GM19351 (cell line): ENCODE results near the gene PTPRR.
A peak's percentile ranks its signal among the peaks of the same experiment; 100 is the strongest.
"Not testable (repeated sequence)": the region's sequence is repeated elsewhere in the genome, so short reads cannot be mapped to it uniquely, and the experiment has no call there.

Experiments used
- ATAC-seq: cut with Tn5 transposase; IDR thresholded peaks from one replicate; pipeline ENCODE4 v1.9.1; 2021; ENCODE audit warnings: mild to moderate bottlenecking, moderate library complexity; ENCODE audit not compliant: unreplicated experiment

PTPRR gene

DNA sequence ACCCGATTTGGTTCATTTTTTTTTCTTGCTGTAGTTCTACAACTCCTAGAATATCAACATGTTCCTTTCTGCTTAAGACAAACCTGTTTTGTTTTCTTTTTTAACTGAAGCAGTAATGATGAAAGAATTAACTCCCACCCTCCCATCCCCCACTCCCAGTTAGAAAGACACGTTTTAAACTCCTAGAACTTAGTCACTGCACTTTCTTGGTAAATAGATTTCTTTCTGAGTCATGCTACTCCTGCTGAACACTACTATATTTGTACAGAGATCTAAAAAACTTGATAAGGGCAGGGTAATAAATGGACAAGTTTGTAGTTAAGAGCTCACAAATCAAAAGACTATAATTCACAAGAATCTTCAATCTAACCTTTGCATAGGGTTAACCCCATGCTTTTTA is 164.4 kb downstream of the PTPRR start:
- no peak for ATAC-seq

- no peak for ATAC-seq
Observed at GRCh38 chr12:70754330-70754741, 166.2 kb downstream of the PTPRR start.

- no peak for ATAC-seq
Observed at GRCh38 chr12:70752327-70752726, 168.2 kb downstream of the PTPRR start.

- no peak for ATAC-seq
Observed at GRCh38 chr12:70749931-70750330, 170.6 kb downstream of the PTPRR start.

DNA sequence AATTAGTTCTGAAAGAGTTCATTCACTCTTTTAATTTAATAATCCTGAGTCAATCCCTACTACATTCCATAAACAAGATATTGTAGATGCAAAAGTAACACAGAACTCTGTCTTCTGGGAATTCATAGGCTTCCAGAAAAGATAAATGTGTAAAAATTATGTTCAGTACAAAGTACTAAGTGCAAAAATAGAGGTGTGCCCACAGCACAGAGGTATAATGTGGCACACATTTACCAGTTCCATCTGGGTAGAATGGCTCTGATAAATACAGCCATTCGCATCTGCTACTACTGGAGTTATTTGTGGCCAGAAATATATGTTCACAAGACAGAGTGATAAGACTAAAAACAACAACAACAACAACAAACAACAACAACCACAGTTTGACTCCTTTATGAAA is 171.7 kb downstream of the PTPRR start:
- ATAC-seq, result no peak

- ATAC-seq, result no peak
Observed at GRCh38 chr12:70747445-70748260, 172.9 kb downstream of the PTPRR start.

DNA sequence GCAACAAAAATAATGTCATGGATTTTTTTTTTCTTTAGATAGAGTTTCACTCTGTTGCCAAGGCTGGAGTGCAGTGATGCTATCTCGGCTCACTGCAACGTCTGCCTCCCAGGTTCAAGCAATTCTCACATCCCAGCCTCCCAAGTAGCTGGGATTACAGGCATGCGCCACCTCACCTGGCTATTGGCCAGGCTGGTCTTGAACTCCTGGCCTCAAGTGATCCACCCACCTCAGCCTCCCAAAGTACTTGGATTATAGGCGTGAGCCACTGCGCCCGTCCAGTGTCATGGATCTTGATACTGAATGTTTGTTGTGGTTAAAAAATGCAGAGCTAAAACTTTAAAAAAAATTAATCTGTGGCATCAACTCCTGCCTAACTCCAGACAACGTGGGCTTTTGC is 175.5 kb downstream of the PTPRR start:
- ATAC-seq, result no peak

GRCh38 chr12:70744178-70744577 is 176.4 kb downstream of the PTPRR start:
- no peak for ATAC-seq

GRCh38 chr12:70741256-70741655 is 179.3 kb downstream of the PTPRR start:
- no peak for ATAC-seq

- no peak for ATAC-seq
Observed at GRCh38 chr12:70739756-70740155, 180.8 kb downstream of the PTPRR start.

GRCh38 chr12:70736351-70737133 is 184.0 kb downstream of the PTPRR start:
- no peak for ATAC-seq

DNA sequence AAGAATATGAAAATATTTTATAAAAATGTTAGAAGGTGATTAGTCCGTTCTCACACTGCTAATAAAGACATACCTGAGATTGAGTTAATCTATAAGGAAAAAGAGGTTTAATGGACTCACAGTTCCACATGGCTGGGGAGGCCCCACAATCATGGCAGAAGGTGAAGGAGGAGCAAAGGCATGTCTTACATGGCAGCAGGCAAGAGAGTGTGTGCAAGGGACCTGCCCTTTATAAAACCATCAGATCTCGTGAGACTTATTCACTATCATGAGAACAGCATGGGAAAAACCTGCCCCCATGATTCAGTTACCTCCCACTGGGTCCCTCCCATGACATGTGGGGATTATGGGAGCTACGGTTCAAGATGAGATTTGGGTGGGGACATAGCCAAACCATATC is 185.3 kb downstream of the PTPRR start:
- ATAC-seq, result not testable (repeated sequence)

DNA sequence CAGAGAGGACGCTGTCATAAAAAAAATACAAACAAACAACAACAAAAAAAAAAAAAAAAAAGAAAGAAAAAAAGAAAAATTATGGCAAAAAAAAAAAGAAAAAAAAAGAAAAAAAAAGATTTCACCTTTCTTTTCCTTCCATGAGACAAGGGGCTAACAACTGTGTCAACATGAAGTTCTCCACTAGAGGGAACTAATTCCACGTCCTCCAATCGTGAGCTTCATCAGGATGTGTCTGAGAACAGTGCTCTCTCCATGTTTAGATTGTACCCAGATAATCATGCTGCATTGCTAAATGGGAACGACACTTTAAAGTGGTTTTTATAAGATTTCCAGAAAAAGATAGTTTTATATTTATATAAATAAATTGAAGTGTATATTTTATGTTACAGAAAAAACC is 187.2 kb downstream of the PTPRR start:
- ATAC-seq, result peak; percentile 93

GRCh38 chr12:70732287-70732686 is 188.3 kb downstream of the PTPRR start:
- ATAC-seq, result no peak

DNA sequence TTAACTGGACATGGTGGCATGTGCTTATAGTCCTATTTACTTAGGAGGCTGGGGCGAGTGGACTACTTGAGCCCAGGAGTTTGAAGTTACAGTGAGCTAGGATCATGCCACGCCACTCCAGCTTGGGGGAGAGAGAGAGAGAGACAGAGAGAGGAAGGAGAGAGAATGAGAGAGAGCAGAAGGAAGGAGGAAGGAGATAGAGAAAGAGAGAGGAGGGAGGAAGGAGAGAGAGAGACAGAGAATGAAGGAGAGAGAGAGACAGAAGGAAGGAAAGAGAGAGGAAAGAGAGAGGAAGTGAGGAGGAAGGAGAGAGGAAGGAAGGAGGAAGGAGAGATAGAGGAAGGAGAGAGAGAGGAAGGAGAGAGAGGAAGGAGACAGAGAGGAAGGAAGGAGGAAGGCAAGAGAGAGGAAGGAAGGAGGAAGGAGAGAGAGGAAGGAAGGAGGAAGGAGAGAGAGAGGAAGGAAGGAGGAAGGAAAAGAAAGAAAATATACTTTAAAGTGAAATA is 189.8 kb downstream of the PTPRR start:
- no peak for ATAC-seq

GRCh38 chr12:70724444-70724843 is 196.1 kb downstream of the PTPRR start:
- peak; percentile 80 for ATAC-seq

- ATAC-seq, result no peak
Observed at GRCh38 chr12:70722584-70723343, 197.8 kb downstream of the PTPRR start.

- ATAC-seq, result no peak
Observed at GRCh38 chr12:70721656-70722357, 198.7 kb downstream of the PTPRR start.

DNA sequence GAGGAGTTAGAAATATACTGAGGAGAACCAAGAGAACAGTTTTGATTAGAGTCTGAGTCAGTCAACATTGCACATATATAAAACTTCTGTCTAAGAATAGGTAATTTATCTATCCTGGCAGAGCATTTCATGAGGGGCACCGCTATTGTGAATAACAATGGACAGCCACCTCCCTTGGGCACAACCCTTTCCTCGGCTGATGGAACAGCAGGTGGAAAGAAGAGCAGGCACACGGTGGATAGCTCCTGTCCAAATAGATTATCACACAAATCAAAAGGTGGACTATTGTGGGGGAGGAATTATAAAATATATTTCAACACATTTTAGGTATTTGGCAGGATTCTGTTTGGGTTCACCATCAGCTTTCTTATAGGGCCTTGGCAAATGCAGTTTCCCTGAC is 199.3 kb downstream of the PTPRR start:
- ATAC-seq, result no peak

GRCh38 chr12:70719672-70720420 is 200.7 kb downstream of the PTPRR start:
- no peak for ATAC-seq
